Vagina (tissue), 2 donors: Measurements from ENCODE around the gene RABGGTA.

ENCODE experiments used
- CTCF ChIP-seq, 3 experiments: fragments of 450-650 bp in 2 of 3; fragments of 200-600 bp in 1 of 3; sonication (generic) in 1 of 3; IDR thresholded peaks; one replicate each; pipeline ENCODE4 v1.5.1; 2017 to 2019; ENCODE audit warnings: antibody characterized with exemption in 3 of 3, mild to moderate bottlenecking in 2 of 3, moderate library complexity in 2 of 3
- POLR2A ChIP-seq, 2 donors: fragments of 450-650 bp; IDR thresholded peaks; one replicate each; pipeline ENCODE4 v1.6.1; 2017; ENCODE audit warnings: antibody characterized with exemption in 2 of 2, mild to moderate bottlenecking in 2 of 2, moderate library complexity in 2 of 2

GRCh38 chr14:24315243-24315806, 43.9 kb upstream of the RABGGTA start:
- TF ChIP-seq CTCF (IDR thresholded peaks at IDR 0.05): no peak
- TF ChIP-seq POLR2A (IDR thresholded peaks at IDR 0.05): no peak
